Activated CD8-positive, alpha-beta memory T cell treated with anti-CD3 and anti-CD28 coated beads for 1 hour (primary cell): ENCODE data around the gene ZBTB43.
"Not testable (repeated sequence)": the region's sequence is repeated elsewhere in the genome, so short reads cannot be mapped to it uniquely, and the experiment has no call there.

Experiments
- DNase-seq, 2 donors: peaks; one replicate each; pipeline ENCODE4 v3.0.0-alpha.2; 2020; ENCODE audit warnings: low read depth in 1 of 2; ENCODE audit errors: extremely low read depth in 1 of 2

The ZBTB43 gene, protein sequence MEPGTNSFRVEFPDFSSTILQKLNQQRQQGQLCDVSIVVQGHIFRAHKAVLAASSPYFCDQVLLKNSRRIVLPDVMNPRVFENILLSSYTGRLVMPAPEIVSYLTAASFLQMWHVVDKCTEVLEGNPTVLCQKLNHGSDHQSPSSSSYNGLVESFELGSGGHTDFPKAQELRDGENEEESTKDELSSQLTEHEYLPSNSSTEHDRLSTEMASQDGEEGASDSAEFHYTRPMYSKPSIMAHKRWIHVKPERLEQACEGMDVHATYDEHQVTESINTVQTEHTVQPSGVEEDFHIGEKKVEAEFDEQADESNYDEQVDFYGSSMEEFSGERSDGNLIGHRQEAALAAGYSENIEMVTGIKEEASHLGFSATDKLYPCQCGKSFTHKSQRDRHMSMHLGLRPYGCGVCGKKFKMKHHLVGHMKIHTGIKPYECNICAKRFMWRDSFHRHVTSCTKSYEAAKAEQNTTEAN

GRCh38 chr9:126804696-126805553, at the start of gene ZBTB43:
Gene ZBTB43 (plus strand): TSS chr9:126805040. CDS start chr9:126832510, 27,470 bp downstream.
- DNase-seq, result peak; percentile 97 to 99

GRCh38 chr9:126755317-126755875, 49.4 kb upstream of the ZBTB43 start:
- no peak for DNase-seq

DNA sequence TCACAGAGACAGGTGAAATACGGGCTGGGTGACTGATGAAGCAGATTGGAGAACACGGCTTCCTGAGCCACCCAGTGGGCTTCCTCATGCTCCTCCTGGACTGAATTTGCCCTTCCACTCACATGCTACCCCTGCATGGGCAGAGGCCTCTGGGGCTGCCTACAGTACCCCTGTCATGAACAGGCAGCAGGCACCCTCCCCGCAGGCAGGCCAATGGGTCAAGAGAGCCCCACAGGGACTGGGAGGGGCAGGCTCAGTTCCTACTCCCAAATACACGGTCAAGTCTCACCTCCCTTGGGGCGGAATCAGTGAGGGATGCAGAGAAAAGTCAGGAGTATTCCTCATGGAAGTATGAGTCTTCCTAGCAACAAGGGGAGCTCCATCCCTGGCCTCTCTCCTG, 48.6 kb upstream of the ZBTB43 start:
- no peak for DNase-seq

DNA sequence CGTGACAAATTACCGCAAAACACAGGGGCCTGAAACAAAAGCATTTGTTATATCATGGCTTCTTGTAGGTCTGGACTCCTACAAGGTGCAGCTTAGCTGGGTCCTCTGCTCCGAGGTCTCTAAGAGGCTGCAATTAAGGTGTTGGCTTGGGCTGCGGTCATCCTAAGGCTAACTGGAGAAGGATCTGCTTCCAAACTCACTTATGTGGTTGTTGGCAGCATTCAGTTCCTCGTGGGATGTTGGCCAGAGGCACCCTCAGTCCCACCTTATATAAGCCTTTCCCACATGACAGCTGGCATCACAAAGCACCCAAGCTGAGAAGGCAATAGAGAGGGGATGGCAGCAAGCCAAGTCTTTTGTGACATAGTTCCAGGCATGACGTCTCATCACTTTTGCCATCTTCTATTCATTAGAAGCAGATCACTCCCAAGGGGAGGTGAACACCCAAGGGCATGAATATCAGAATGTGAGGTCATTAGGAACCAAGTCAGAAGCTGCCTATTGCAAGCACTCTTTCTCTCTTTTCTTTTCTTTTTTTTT, 47.9 kb upstream of the ZBTB43 start:
- DNase-seq, result no peak

DNA sequence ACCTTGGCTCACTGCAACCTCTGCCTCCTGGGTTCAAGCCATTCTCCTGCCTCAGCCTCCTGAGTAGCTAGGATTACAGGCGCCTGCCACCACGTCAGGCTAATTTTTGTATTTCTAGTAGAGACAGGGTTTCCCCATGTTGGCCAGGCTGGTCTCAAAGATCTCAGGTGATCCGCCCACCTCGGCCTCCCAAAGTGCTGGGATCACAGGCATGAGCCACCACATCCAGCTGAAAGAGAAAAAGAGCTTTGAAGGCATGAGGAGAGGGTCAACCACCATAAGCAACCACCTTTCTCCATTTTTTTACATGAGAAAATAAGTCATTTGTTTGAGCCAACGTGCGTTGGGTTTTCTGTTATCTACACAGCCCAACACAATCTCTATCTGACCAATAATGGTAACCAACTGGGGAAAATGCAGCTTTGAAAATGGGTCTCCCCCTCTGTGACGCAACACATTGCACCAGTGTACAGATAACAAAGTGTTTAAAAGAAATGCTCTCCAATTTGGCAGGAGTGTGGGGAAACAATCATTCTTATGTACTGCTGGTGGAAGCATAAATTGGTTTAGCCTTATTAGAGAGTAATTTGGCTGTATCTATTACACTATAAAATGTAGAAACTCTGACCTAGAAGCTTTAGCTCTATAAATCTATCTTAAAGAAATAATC, 45.8 kb upstream of the ZBTB43 start:
- no peak for DNase-seq

DNA sequence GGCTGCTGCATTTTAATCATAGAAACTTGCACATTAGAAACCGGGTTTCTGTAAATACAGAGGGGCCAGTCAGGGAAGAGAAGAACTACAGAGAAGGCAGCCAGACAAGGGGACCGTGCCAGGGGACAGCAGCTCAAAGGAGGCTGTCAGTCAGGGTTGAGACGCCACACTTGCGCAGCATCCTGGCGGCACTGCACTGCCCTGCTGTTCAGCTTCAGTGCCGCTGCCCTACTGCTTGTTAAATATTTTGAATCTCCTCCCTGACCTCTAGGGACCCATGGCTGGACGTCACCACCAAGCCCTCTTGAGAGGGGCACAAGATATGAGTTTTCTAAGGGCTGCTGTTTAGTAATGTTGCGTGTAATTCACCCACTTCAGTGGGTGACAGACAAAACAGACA, 43.6 kb upstream of the ZBTB43 start:
- no peak for DNase-seq

GRCh38 chr9:126763130-126763764, 41.6 kb upstream of the ZBTB43 start:
- DNase-seq, result no peak

GRCh38 chr9:126773004-126773607, 31.7 kb upstream of the ZBTB43 start:
- DNase-seq, result no peak

- no peak for DNase-seq
These were observed 28.9 kb upstream of the ZBTB43 start for GRCh38 chr9:126775926-126776325.

DNA sequence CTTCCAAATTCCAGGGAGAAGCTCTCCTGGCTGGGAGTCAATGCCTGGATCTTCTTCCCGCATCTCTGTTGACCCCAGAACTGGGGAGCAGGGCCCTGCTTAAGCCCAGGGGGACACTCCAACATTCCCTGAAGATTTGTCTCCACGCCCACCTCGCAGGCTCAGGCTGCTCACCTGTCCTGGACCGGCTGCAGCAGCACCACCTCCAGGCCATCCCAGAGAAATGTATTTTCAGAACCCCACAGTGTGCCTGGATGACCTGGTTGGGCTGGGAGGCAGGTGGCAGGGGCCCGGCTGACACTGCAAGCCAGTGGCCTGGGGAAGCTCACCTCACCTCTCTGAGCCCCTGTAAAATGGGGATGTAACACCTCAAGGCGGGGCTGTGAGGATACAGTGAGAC, 27.1 kb upstream of the ZBTB43 start:
- no peak for DNase-seq

- DNase-seq, result no peak
These were observed 26.7 kb upstream of the ZBTB43 start for GRCh38 chr9:126778141-126778540.

- DNase-seq, result not testable (repeated sequence)
These were observed 26.1 kb upstream of the ZBTB43 start for GRCh38 chr9:126778696-126779095.

DNA sequence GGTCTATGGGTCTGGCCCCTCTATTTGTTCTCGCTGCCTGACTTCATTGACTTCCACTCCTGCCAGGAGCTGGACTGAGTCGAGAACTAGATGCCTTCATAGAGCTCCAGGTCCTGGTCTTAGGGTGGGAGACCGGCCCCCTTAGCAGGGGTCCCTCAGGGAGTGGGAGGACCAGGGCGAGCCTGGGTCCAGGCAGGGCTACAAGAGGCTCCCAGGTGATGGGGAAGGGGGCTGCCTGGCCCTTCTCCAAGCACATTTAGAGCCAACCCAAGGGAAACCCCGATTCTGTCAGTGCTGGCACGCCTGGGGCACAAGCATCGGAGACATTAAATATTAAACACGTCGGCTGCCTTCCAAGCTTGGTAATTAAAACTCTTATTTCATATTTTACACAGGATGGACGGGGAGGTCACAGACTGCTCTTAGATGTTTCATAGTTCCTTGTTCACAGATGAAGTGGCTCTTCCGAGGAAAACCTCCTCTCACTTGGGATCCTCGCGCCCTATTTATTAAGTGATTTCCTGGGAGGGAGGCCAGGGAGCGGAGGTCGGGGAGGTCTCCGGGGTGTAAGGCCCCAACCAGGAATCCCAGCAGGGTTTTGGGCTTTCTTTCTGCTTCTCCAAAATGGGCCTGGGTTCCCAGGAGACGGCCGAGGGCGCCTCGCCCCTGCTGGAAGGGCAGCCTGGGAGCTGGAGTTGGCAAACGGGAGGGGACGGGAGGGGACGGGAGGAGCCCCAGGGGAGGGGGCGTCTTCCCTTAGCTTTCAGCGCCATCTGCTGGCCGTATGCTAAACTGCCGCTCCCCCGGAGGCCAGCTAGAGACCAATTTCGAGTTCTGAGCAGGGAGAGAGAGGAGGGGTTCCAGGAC, 23.4 kb upstream of the ZBTB43 start:
- peak; percentile 49 to 81 for DNase-seq

- no peak for DNase-seq
These were observed 22.8 kb upstream of the ZBTB43 start for GRCh38 chr9:126782053-126782388.

- DNase-seq, result no peak
These were observed 20.9 kb upstream of the ZBTB43 start for GRCh38 chr9:126783949-126784348.

DNA sequence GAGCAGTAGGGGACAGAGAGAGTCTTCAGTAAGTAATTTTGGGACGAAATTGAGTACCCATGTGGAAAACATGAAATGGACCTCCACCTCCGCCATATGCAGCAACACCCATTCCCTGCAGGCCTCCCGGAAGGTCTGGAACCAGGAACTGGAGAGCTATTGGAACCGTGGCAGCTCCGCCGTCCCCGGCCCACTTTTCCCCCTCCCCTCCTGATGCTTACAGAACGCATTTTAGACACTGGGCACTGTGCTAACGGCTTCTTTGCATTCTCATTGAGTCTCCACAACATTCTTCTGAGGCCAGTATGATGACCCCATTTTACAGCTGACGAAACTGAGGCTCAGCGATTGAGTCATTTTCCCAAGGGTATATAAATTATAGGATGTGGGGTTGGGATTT, 20.4 kb upstream of the ZBTB43 start:
- no peak for DNase-seq

GRCh38 chr9:126784841-126785240, 20.0 kb upstream of the ZBTB43 start:
- DNase-seq, result not testable (repeated sequence)

GRCh38 chr9:126788046-126788445, 16.8 kb upstream of the ZBTB43 start:
- DNase-seq, result no peak
